ENCODE measurements around the gene LRMDA.
"Not testable (repeated sequence)": the region's sequence is repeated elsewhere in the genome, so short reads cannot be mapped to it uniquely, and the experiment has no call there.

Gene LRMDA

DNA sequence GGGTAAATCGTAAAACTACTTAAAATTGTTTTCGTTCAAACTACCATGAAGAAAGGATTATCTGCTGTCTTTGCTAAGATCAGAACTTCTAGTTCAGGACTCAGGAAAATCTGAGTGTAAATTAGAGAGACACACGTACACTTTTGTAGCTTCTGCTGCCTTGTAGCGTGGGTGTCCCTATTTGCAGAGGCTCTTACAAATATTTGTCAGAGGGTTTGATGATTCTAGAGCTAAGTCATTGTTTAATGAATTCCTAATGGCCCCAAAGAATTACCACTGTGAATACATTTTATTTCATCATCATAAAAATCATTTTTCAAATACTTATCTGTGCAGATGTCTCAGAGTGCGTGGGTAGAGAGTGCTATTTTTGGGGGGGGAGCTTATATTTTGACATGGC lies 314.9 kb downstream of the LRMDA start:
- TF ChIP-seq, protein P1, sequence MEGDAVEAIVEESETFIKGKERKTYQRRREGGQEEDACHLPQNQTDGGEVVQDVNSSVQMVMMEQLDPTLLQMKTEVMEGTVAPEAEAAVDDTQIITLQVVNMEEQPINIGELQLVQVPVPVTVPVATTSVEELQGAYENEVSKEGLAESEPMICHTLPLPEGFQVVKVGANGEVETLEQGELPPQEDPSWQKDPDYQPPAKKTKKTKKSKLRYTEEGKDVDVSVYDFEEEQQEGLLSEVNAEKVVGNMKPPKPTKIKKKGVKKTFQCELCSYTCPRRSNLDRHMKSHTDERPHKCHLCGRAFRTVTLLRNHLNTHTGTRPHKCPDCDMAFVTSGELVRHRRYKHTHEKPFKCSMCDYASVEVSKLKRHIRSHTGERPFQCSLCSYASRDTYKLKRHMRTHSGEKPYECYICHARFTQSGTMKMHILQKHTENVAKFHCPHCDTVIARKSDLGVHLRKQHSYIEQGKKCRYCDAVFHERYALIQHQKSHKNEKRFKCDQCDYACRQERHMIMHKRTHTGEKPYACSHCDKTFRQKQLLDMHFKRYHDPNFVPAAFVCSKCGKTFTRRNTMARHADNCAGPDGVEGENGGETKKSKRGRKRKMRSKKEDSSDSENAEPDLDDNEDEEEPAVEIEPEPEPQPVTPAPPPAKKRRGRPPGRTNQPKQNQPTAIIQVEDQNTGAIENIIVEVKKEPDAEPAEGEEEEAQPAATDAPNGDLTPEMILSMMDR (IDR thresholded peaks at IDR 0.05; ENCODE audit: low read depth, low read length, missing control alignments), result no peak
- DNase-seq (ENCODE audit: low read depth), result no peak
- no peak overlapping the region for H3K4me3 ChIP-seq (ENCODE audit: low read depth, low read length)

DNA sequence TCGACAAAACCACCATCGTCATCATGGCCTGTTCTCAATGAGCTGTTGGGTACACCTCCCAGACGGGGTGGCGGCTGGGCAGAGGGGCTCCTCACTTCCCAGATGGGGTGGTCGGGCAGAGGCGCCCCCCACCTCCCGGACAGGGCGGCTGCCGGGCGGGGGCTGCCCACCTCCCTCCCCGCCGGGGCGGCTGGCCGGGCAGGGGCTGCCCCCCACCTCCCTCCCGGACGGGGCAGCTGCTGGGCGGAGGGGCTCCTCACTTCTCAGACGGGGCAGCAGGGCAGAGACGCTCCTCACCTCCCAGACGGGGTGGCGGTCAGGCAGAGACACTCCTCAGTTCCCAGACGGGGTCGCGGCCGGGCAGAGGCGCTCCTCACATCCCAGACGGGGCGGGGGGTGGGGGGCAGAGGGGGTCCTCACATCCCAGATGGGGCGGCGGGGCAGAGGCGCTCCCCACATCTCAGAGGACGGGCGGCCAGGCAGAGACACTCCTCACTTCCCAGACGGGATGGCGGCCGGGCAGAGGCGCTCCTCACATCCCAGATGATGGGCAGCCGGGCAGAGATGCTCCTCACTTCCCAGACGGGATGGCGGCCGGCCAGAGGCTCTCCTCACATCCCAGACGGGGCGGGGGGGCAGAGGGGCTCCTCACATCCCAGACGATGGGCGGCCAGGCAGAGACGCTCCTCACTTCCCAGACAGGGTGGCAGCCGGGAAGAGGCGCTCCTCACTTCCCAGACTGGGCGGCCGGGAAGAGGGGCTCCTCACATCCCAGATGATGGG lies 318.9 kb downstream of the LRMDA start:
- DNase-seq (ENCODE audit: low read depth), result not testable (repeated sequence)

DNA sequence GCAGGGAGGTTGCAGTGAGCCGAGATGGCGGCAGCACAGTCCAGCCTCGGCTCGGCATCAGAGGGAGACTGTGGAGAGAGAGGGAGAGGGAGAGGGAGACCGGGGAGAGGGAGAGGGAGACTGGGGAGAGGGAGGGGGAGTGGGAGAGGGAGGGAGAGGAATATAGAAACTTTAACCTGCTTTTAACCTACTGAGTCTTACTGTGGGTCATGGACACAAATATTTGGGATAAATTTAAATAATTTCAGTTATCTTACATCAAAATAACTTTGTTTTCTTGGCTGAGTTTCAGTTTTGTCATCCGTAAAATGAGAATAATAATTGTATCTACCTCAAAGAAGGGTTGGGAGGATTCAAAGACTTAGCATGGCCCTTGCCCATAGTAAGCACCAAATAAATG lies 319.8 kb downstream of the LRMDA start:
- DNase-seq (ENCODE audit: low read depth), result no peak
- no peak overlapping the region for H3K4me3 ChIP-seq (ENCODE audit: low read depth, low read length)
- TF ChIP-seq, protein P1 (IDR thresholded peaks at IDR 0.05; ENCODE audit: low read depth, low read length, missing control alignments), result no peak

More for the DNA sequence above, 318.9 kb downstream of the LRMDA start:
- not testable (repeated sequence) for H3K4me3 ChIP-seq (ENCODE audit: low read depth, low read length)

DNA sequence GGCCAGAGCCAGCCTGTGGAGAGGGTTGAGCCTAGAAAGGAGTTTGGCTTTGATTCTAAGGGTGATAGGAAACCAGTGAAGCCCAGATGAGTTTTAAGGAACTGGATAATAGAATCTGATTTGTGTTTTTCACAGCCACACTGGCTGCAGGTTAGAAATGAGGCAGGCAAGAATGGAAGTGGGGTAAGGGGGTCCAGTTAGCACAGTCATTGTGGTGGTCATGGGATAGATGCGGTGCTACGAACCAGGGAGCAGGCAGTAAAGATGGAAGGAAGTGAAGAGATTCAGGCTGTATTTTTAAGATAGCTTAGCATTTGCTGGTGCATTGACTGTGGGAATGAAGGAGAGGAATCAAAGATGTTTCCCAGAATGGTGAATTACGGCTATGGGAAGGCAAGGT lies 322.2 kb downstream of the LRMDA start:
- TF ChIP-seq, protein P1 (IDR thresholded peaks at IDR 0.05; ENCODE audit: low read depth, low read length, missing control alignments), result no peak
- no peak for DNase-seq (ENCODE audit: low read depth)
- H3K4me3 ChIP-seq (ENCODE audit: low read depth, low read length), result no peak overlapping the region

DNA sequence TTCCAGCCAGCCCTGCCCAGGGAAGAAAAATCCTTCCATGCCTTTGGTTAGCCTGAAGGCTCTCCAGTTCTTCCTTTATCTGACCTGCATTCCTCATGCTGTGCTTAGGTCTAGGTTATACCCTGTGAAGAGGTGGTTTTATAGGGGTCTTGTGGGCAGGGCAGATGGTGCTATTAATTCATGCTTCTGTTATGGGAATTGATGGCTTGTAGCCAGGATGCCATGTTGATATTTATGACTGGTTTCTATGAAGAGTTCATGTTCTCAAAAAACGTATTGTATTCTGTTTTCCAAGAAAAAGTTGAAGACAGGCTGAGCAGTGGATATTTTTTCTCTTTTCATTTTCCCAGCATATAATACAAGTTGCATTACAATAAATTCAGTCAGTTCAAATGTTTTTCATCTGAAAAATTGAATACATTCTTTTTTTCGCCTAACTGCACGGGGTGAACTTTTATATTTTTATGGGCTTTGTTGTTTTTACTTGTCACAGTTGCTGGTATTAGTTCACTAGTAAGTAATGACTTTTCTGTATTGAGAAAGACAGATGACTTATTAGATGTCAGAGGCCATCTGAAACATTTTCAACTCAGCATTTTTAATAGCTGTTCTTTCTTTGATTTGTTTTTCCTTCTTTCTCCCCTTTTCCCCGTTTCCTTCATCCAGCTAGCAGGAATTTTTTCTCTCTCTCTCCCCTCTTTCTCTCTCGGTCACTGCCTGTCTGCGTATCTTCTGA lies 322.8 kb downstream of the LRMDA start:
- H3K4me3 ChIP-seq (ENCODE audit: low read depth, low read length), result no peak overlapping the region
- no peak for DNase-seq (ENCODE audit: low read depth)
- TF ChIP-seq, protein P1 (IDR thresholded peaks at IDR 0.05; ENCODE audit: low read depth, low read length, missing control alignments), result no peak

DNA sequence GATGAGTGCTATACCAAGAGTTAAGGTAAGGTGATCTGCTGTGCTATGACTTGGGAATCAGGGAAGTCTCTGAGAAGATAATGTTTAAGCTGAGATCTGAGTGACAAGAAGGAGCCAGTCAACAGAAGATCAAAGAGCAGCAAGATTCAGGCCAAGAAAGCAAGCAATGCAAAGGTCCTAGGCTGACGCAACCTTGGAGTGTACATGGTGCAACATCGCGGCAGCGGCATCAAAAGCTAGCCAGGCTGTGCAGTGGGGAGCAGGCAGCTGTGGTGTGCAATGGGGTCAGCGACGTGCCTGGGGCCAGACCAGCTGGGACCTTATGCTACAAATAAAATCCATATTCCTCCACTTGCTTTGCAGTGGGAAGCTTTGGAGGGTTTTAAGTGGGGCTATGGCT lies 324.1 kb downstream of the LRMDA start:
- TF ChIP-seq, protein P1 (IDR thresholded peaks at IDR 0.05; ENCODE audit: low read depth, low read length, missing control alignments), result no peak
- H3K4me3 ChIP-seq (ENCODE audit: low read depth, low read length), result no peak overlapping the region
- DNase-seq (ENCODE audit: low read depth), result no peak

DNA sequence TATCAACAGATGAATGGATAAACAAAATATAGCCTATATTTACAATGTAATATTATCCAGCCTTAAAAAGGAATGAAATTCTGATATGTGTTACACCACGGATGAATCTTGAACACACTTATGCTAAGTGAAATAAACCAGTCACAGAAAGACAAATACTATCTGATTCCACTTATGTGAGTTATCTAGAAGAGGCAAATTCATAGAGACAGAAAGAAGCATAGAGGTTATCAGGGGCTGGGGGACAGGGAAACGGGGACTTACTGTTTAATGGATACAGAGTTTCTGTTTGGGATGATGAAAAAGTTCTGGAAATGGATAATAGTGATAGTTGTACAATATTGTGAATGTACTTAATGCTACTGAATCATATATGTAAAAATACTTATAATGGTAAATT lies 329.9 kb downstream of the LRMDA start:
- H3K4me3 ChIP-seq (ENCODE audit: low read depth, low read length), result no peak overlapping the region
- DNase-seq (ENCODE audit: low read depth), result no peak
- TF ChIP-seq, protein P1 (IDR thresholded peaks at IDR 0.05; ENCODE audit: low read depth, low read length, missing control alignments), result no peak
